Activated naive CD4-positive, alpha-beta T cell treated with anti-CD3 and anti-CD28 coated beads, Interleukin-2, amount 50 U/mL, for 24 hours (primary cell): ENCODE measurements around the gene ZNF786.
"Not testable (repeated sequence)": the region's sequence is repeated elsewhere in the genome, so short reads cannot be mapped to it uniquely, and the experiment has no call there.

Source experiments
- H3K27ac Mint-ChIP-seq: one replicate; pipeline ENCODE4 v1.8.0; 2021; ENCODE audit warnings: mild to moderate bottlenecking, mixed read lengths
- H3K27me3 Mint-ChIP-seq: one replicate; pipeline ENCODE4 v1.8.0; 2021; ENCODE audit warnings: mixed read lengths
- H3K36me3 Mint-ChIP-seq: one replicate; pipeline ENCODE4 v1.8.0; 2021; ENCODE audit warnings: mixed read lengths
- H3K4me1 Mint-ChIP-seq: one replicate; pipeline ENCODE4 v1.8.0; 2021; ENCODE audit warnings: mixed read lengths
- H3K4me3 Mint-ChIP-seq: one replicate; pipeline ENCODE4 v1.8.0; 2021; ENCODE audit warnings: mild to moderate bottlenecking, mixed read lengths
- H3K9me3 Mint-ChIP-seq: one replicate; pipeline ENCODE4 v1.8.0; 2021; ENCODE audit warnings: mixed read lengths

The ZNF786 gene

DNA sequence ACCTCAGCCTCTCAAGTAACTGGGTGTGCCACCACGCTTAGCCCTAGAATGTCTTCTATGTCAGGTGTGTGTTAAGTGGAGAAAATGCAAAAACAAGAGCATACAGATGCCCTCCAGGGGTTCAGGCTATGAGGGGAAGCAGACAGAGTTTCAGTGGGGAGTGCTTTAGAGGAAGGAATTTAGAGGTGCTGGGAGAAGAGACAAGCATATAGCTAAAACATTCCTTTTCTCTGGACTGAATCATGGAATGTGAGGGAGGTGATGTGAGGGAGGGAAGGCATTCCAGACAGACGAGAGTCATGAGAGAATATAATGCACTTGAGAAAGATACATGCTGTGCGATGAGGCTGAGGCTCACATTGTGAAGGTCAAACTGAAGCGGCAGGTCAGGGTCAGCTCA is 6.6 kb upstream of the ZNF786 start:
- Mint-ChIP-seq H3K27me3 (no peaks in the 10 kb centered on the region), H3K36me3 (no peaks in the 10 kb centered on the region), H3K4me3 (no peak overlapping the region), H3K27ac (no peak overlapping the region), H3K9me3 (no peaks in the 10 kb centered on the region), H3K4me1 (no peaks in the 10 kb centered on the region)

DNA sequence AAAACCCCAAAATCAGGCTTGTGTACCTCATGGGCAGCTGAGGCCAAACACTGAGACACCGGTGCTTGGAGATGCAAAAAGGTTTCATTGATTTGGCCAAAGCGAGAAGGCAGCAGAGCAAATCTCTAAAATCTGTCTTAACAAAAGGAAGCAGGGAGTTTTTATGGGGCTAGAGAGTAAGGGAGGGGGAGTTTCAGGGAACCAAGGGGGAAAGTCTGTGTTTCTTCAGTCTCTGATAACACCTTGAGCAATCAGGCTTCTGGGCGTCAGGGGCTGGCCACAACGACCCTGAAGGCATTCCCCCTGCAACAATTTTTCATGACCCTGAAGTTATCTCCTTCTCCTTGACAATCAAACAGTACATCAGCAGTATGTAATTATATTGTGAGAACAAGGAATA is 2.7 kb upstream of the ZNF786 start:
- Mint-ChIP-seq H3K4me3 (no peak overlapping the region), H3K4me1 (peaks cover 18% of the 10 kb centered on the region), H3K9me3 (no peaks in the 10 kb centered on the region), H3K27ac (no peak overlapping the region), H3K27me3 (no peaks in the 10 kb centered on the region), H3K36me3 (no peaks in the 10 kb centered on the region)

GRCh38 chr7:149092244-149092643 is 1.7 kb upstream of the ZNF786 start:
- peak overlapping the region; percentile 23 for H3K27ac Mint-ChIP-seq
- H3K36me3 Mint-ChIP-seq, H3K27me3 Mint-ChIP-seq, H3K9me3 Mint-ChIP-seq: not testable (repeated sequence)
- H3K4me1 Mint-ChIP-seq = peaks cover 24% of the 10 kb centered on the region
- H3K4me3 Mint-ChIP-seq = peak overlapping the region; percentile 51

GRCh38 chr7:149087376-149087775 is 3.1 kb downstream of the ZNF786 start:
- Mint-ChIP-seq H3K9me3 (no peaks in the 10 kb centered on the region), H3K27me3 (no peaks in the 10 kb centered on the region), H3K27ac (peak overlapping the region; percentile 53), H3K4me3 (no peak overlapping the region), H3K4me1 (peaks cover 29% of the 10 kb centered on the region), H3K36me3 (peaks cover 12% of the 10 kb centered on the region)

- Mint-ChIP-seq H3K27me3 (no peaks in the 10 kb centered on the region), H3K36me3 (peaks cover 12% of the 10 kb centered on the region), H3K4me1 (peaks cover 30% of the 10 kb centered on the region), H3K9me3 (no peaks in the 10 kb centered on the region), H3K27ac (peak overlapping the region; percentile 6), H3K4me3 (no peak overlapping the region)
Measured at GRCh38 chr7:149085866-149086265, 4.7 kb downstream of the ZNF786 start.

DNA sequence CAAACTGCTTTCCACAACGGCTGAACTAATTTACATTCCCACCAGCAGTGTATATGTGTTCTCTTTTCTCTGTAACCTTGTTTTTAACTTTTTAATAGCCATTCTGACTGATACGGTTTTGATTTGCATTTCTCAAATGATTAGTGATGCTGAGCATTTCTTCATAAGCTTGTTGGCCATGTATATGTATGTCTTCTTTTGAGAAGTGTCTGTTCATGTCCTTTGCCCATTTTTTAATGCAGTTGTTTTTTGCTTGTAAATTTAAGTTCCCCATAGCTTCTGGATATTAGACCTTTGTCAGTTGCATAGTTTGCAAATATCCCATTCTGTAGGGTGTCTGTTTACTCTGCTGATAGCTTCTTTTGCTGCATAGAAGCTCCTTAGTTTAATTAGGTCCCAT is 6.1 kb downstream of the ZNF786 start:
- Mint-ChIP-seq H3K9me3 (no peaks in the 10 kb centered on the region), H3K36me3 (peaks cover 12% of the 10 kb centered on the region), H3K4me3 (no peak overlapping the region), H3K27ac (no peak overlapping the region), H3K27me3 (no peaks in the 10 kb centered on the region), H3K4me1 (peaks cover 29% of the 10 kb centered on the region)

- Mint-ChIP-seq H3K4me1 (peaks cover 18% of the 10 kb centered on the region), H3K36me3 (peaks cover 15% of the 10 kb centered on the region), H3K27ac (no peak overlapping the region), H3K9me3 (no peaks in the 10 kb centered on the region), H3K4me3 (no peak overlapping the region), H3K27me3 (no peaks in the 10 kb centered on the region)
Measured at GRCh38 chr7:149081914-149082313, 8.6 kb downstream of the ZNF786 start.

DNA sequence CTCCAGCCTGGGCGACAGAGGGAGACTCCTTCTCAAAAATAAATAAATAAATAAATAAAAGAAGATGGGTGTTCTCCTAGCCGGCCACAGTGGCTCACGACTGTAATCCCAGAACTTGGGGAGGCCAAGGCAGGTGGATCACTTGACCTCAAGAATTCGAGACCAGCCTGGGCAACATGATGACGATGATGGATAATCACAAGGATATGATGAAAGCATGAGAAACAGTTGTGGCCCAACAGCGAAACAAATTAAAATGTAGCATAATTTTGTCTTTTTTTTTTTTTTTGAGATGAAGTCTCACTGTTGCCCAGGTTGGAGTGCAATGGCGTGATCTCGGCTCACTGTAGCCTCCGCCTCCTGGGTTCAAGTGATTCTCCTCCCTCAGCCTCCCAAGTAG is 12.9 kb downstream of the ZNF786 start:
- H3K4me3 Mint-ChIP-seq = no peak overlapping the region
- peaks cover 24% of the 10 kb centered on the region for H3K4me1 Mint-ChIP-seq
- no peaks in the 10 kb centered on the region for H3K27me3 Mint-ChIP-seq
- no peaks in the 10 kb centered on the region for H3K9me3 Mint-ChIP-seq
- peaks cover 7% of the 10 kb centered on the region for H3K36me3 Mint-ChIP-seq
- no peak overlapping the region for H3K27ac Mint-ChIP-seq

DNA sequence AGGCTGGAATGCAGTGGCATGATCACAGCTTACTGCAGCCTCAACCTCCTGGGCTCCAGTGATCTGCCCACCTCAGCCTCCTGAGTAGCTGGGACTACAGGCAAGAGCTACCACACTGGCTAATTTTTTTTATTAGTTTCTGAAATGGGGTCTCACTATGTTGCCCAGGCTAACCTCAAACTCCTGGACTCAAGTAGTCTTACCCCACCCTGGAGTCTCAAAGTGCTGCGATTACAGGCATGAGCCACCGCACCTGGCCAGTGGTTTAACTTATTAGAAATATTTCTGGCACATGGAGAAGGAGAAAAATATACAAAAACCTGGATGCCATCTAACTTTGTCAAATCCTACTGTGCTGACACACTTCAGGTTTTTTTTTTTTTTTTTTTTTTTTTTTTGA is 15.2 kb downstream of the ZNF786 start:
- H3K9me3 Mint-ChIP-seq = no peaks in the 10 kb centered on the region
- H3K4me1 Mint-ChIP-seq = peaks cover 13% of the 10 kb centered on the region
- H3K4me3 Mint-ChIP-seq = no peak overlapping the region
- no peaks in the 10 kb centered on the region for H3K27me3 Mint-ChIP-seq
- no peak overlapping the region for H3K27ac Mint-ChIP-seq
- H3K36me3 Mint-ChIP-seq = peaks cover 7% of the 10 kb centered on the region

DNA sequence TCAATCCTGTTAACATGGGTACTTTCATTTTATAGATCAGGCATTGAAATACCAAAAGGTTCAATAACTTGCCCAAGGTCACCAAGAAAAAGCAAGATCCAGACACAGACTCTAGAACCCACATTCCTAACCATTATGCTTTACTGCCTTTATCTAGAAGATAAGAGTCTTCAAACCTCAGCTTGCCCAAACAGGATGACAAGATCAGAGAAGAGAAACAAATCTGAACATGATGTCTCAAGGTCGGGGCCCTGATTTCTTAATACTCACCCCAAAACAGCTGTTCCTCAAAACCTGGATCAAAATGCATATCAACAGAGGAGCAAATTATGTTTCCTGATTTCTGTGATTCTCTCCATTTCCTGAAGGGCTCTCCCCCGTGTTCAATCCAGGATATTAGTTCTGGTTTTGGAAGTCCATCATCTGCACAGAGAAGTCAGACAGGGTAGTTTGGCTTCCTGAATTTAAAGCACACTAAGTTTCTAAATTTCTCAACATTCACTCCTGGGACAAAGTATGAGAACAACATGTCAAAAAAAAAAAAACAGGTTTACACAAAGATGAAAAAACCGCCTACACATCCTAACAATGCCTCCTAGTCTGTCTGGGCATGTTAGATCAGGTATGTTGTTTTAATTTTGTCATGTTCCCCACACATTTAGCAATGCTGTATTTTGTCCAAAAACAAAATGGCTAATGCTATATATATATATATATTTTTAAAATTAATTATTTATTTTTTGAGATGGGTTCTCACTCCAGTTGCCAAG is 16.2 kb downstream of the ZNF786 start:
- H3K27ac Mint-ChIP-seq = no peak overlapping the region
- no peaks in the 10 kb centered on the region for H3K27me3 Mint-ChIP-seq
- H3K4me3 Mint-ChIP-seq = no peak overlapping the region
- H3K4me1 Mint-ChIP-seq = peaks cover 11% of the 10 kb centered on the region
- H3K9me3 Mint-ChIP-seq = no peaks in the 10 kb centered on the region
- H3K36me3 Mint-ChIP-seq = peaks cover 7% of the 10 kb centered on the region

GRCh38 chr7:149072438-149072775 is 18.1 kb downstream of the ZNF786 start:
- Mint-ChIP-seq H3K36me3 (peaks cover 7% of the 10 kb centered on the region), H3K4me3 (peak overlapping the region; percentile 33), H3K4me1 (peaks cover 15% of the 10 kb centered on the region), H3K27ac (peak overlapping the region; percentile 46), H3K9me3 (no peaks in the 10 kb centered on the region), H3K27me3 (no peaks in the 10 kb centered on the region)

GRCh38 chr7:149071641-149072437 is 18.7 kb downstream of the ZNF786 start:
- Mint-ChIP-seq H3K27me3 (no peaks in the 10 kb centered on the region), H3K4me3 (no peak overlapping the region), H3K27ac (peak overlapping the region; percentile 30), H3K36me3 (peaks cover 4% of the 10 kb centered on the region), H3K9me3 (no peaks in the 10 kb centered on the region), H3K4me1 (peaks cover 13% of the 10 kb centered on the region)

GRCh38 chr7:149071182-149071635 is 19.3 kb downstream of the ZNF786 start:
- no peaks in the 10 kb centered on the region for H3K27me3 Mint-ChIP-seq
- no peaks in the 10 kb centered on the region for H3K9me3 Mint-ChIP-seq
- no peak overlapping the region for H3K4me3 Mint-ChIP-seq
- peaks cover 1% of the 10 kb centered on the region for H3K36me3 Mint-ChIP-seq
- no peak overlapping the region for H3K27ac Mint-ChIP-seq
- peaks cover 11% of the 10 kb centered on the region for H3K4me1 Mint-ChIP-seq

GRCh38 chr7:149070372-149071125 is 20.0 kb downstream of the ZNF786 start:
- H3K27me3 Mint-ChIP-seq = no peaks in the 10 kb centered on the region
- no peak overlapping the region for H3K4me3 Mint-ChIP-seq
- H3K27ac Mint-ChIP-seq = no peak overlapping the region
- H3K4me1 Mint-ChIP-seq = peaks cover 11% of the 10 kb centered on the region
- H3K9me3 Mint-ChIP-seq = no peaks in the 10 kb centered on the region
- H3K36me3 Mint-ChIP-seq = peaks cover 1% of the 10 kb centered on the region

DNA sequence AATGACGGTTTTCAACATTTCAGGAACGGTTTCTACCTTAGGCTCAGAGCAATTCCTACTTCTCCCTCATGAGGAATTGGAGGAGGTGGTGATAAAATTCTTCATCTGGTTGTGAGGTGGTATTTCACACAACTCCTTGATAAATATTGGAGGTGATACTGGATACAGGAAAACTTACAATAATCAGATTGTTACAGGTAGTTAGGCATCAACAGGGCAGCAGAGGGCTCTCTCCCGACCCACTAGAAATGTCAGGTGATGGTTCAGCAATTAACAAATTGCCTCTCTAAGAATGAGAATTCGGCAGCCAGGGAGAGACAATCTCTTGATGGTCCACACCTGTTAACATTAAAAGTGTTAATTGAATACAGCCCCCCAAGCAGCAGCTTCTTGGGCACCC is 22.6 kb downstream of the ZNF786 start:
- no peaks in the 10 kb centered on the region for H3K27me3 Mint-ChIP-seq
- peaks cover 8% of the 10 kb centered on the region for H3K4me1 Mint-ChIP-seq
- no peak overlapping the region for H3K27ac Mint-ChIP-seq
- H3K36me3 Mint-ChIP-seq = peaks cover 1% of the 10 kb centered on the region
- no peaks in the 10 kb centered on the region for H3K9me3 Mint-ChIP-seq
- H3K4me3 Mint-ChIP-seq = no peak overlapping the region

DNA sequence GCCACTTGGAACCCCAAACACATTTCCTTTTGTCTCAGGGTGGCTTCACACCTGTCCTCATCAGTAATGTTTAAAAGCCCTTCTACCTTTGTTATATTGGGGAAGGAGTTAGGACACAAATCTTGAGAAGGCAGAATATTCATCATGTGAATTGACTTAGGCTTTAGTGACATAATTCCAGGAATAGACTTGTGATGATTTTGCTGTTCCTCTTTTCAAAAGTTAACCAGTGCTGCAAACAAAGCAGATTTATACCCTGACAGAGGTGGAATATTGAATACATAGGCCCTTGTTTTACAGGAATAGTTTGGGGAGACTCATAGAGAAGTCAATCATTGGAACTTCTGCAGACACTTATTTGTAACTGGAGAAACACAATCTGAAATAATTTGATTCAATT is 27.0 kb downstream of the ZNF786 start:
- peaks cover 8% of the 10 kb centered on the region for H3K4me1 Mint-ChIP-seq
- no peak overlapping the region for H3K4me3 Mint-ChIP-seq
- no peak overlapping the region for H3K27ac Mint-ChIP-seq
- H3K9me3 Mint-ChIP-seq = no peaks in the 10 kb centered on the region
- H3K27me3 Mint-ChIP-seq = no peaks in the 10 kb centered on the region
- H3K36me3 Mint-ChIP-seq = no peaks in the 10 kb centered on the region
